Measurements from ENCODE around the gene PRM2.

The PRM2 gene

DNA sequence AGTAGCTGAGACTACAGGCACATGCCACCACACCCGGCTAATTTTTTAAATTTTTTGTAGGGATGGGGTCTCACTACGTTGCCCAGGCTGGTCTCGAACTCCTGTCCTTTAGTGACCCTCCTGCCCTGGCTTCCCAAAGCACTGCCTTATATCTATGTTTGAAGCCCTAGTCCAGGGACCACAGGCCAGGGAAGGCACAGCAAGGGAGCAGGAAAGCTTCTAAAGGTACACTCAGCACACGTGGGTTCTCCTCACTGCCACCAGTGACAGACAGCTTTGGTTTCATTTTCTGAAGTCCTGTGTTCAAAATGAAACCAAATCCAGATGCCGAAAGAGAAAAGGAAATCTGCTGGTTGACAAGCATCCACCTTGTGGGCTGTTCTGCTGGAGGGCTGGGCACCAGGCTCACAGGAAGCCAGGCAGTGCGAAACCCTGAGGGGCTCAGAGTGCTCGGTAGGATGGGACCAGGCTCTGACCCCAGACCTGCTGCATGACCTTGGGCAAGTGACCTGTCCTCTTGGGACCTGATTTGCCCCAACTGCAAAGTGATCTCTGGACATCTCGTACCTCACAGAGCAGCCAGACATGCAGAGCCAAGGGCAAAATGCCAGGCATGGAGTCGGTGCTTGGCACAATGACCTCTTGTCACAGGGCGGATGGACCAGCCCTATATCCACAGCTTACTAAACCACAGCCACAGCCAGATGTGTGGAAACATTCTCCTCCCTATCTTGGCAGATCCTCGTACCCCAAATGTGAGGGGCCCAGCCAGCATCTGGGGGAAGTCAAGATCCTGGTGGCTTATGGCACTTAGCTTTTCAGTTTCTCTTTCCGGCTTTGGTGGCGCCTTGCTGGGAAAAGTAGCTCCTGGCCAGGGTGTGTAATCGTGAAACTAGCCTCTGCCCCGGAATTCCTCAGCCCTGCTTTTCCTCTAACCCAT is 17.5 kb downstream of the PRM2 start:
- TF ChIP-seq, protein P1, sequence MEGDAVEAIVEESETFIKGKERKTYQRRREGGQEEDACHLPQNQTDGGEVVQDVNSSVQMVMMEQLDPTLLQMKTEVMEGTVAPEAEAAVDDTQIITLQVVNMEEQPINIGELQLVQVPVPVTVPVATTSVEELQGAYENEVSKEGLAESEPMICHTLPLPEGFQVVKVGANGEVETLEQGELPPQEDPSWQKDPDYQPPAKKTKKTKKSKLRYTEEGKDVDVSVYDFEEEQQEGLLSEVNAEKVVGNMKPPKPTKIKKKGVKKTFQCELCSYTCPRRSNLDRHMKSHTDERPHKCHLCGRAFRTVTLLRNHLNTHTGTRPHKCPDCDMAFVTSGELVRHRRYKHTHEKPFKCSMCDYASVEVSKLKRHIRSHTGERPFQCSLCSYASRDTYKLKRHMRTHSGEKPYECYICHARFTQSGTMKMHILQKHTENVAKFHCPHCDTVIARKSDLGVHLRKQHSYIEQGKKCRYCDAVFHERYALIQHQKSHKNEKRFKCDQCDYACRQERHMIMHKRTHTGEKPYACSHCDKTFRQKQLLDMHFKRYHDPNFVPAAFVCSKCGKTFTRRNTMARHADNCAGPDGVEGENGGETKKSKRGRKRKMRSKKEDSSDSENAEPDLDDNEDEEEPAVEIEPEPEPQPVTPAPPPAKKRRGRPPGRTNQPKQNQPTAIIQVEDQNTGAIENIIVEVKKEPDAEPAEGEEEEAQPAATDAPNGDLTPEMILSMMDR (IDR thresholded peaks at IDR 0.05; ENCODE audit: low read length, missing control alignments), result no peak
- DNase-seq (ENCODE audit: low read depth), result no peak
- no peak overlapping the region for H3K4me3 ChIP-seq (replicated peaks; ENCODE audit: low read depth, low read length)

DNA sequence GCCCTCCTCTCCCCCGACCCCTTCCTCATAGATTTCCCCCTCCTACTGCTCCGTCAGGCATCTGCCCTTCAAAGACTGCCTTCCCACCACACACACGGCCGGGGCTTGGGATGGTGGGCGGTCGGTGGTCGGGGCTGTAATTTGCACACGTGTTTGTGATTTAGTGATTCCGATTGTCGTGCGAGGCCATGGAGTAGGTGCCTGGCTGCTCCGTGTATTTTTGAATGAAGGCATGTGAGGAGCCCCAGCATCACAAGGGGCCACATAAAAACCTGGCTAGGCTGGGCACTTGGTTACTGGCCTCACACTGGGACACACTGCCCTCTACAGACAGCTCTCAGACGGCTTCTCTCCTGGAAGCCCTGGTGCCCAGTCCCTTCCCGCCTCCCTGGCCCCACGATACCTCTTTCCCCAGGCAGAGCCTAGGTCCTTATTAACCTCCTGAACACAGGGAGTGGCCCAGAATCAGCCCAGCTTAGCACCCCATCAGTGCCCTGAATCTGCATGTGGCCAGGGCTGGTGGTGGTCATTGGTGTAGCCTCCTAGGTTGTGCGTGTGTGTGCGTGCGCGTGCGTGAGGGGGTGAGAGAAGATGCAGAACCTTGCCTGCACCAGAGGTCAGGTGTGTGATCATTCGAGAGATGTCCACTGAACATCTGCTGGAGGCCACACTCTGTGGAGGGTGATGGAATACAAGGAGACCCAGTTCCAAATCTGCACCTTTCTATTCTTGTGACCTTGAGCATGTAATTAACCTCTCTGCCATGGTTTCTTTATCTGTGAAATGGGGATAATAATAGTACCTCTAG is 18.9 kb downstream of the PRM2 start:
- peak overlapping the region; percentile 76 for H3K4me3 ChIP-seq (replicated peaks; ENCODE audit: low read depth, low read length)
- peak; percentile 87 for DNase-seq (ENCODE audit: low read depth)
- TF ChIP-seq, protein P1 (IDR thresholded peaks at IDR 0.05; ENCODE audit: low read length, missing control alignments), result peak; percentile 85

DNA sequence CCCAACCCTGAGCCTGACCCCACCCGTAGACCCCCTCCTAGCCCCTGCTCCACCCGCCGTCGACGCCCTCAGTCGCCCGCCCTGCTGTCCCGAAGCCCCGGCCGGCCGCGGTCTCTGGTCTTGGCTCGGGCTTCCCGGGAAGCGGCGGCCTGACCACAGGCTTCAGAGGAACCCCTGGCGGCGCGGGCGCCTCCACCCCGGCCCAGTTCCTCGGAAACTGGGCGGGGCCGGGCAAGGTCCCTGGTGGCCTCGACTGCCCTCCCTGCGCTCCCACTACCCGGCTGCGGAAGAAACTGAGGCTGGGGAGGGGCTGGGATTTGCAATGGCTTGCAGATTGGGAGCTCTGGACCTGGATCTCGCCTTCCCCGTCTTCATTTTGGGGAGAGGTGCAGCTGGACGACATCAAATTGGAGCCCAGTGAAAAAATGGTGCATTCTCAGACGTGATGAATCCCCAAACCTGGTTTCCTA is 19.6 kb downstream of the PRM2 start:
- TF ChIP-seq, protein P1 (IDR thresholded peaks at IDR 0.05; ENCODE audit: low read length, missing control alignments), result no peak
- peak; percentile 33 for DNase-seq (ENCODE audit: low read depth)
- H3K4me3 ChIP-seq (replicated peaks; ENCODE audit: low read depth, low read length), result peak overlapping the region; percentile 76

DNA sequence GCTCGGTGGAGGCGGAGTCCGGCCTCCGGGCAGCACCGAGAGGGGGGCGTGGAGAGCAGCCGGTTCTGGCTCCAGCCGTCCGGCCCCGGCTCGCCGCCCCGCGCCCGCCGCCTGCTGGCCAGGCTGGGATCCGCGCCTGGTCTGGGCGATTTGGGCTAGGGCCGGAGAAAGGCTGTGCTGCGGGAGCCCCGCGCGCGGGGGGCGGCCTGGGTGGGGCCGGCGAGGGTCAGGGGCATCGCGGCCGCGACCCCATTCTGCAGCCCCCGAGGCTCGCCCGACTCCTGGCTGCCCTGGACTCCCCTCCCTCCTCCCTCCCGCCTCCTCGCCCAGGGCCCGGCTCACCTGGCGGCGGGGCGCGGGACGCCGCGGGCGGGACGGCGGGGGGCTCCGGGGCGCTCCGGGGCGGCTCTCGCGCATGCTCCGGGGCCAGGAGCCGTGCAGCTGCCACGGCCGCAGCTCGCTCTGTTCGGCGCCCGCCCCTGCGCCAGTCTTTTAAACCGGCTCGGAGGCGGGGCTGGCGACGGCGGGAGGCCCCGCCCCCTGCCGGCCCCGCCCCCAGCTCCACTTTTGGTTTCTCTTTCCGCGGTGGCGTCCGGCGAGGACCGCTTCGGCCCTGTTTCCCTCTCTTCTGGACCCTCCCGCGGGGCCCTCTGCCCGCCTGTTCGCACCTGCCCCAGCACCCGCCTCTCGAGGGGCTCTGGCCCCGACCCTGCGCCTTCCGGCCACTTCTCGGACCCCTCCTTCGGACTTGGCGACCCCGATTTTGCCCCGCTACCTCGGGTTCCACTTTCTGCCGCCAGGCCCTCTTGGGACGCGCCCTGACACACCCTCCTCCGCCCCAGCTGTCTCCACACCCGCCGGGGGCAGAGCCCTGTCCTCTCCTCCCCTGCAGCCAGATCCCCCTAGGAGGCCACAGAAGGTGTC is 20.3 kb downstream of the PRM2 start, which contains the start of gene SOCS1:
Gene SOCS1 (minus strand): TSS at position 468 of the 924 bp plus-strand sequence. CDS start 726 bp downstream, outside the sequence.
- peak within 1 kb of the TSS; percentile 80 for H3K4me3 ChIP-seq (replicated peaks; ENCODE audit: low read depth, low read length)
- peak; percentile 90 for DNase-seq (ENCODE audit: low read depth)
- TF ChIP-seq, protein P1 (IDR thresholded peaks at IDR 0.05; ENCODE audit: low read length, missing control alignments), result peak; percentile 27

DNA sequence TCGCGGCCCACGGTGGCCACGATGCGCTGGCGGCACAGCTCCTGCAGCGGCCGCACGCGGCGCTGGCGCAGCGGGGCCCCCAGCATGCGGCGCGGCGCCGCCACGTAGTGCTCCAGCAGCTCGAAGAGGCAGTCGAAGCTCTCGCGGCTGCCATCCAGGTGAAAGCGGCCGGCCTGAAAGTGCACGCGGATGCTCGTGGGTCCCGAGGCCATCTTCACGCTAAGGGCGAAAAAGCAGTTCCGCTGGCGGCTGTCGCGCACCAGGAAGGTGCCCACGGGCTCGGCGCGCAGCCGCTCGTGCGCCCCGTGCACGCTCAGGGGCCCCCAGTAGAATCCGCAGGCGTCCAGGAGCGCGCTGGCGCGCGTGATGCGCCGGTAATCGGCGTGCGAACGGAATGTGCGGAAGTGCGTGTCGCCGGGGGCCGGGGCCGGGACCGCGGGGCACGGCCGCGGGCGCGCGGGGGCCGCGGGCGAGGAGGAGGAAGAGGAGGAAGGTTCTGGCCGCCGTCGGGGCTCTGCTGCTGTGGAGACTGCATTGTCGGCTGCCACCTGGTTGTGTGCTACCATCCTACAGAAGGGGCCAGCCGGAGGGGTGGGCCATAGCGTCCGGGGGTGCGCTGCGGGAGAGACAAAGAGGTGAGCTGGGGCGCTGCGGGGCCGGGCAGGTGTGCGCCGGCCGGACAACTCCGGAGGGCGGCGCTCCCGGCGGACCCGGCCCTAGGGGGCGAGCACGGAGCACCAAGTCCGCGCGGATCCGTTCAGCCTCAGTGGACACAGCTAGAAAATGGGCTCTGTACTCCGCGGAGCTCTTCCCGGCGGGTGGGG is 21.2 kb downstream of the PRM2 start:
- peak; percentile 52 for DNase-seq (ENCODE audit: low read depth)

More for the DNA sequence above, 21.2 kb downstream of the PRM2 start:
- TF ChIP-seq, protein P1 (IDR thresholded peaks at IDR 0.05; ENCODE audit: low read length, missing control alignments), result no peak
- peak overlapping the region; percentile 80 for H3K4me3 ChIP-seq (replicated peaks; ENCODE audit: low read depth, low read length)

All from fibroblast of pulmonary artery (primary cell).